Subcutaneous abdominal adipose tissue (tissue), 5 donors: ENCODE results near the gene ABLIM1.
A peak's percentile ranks its signal among the peaks of the same experiment; 100 is the strongest.

Experiments
- H3K27ac ChIP-seq: one replicate; pipeline ENCODE4 v1.7.0; 2013; ENCODE audit warnings: low read depth, mild to moderate bottlenecking, inconsistent platforms, low read length, moderate library complexity
- H3K27me3 ChIP-seq, 5 donors: one replicate each; pipeline ENCODE4 v1.7.0; 2013; ENCODE audit warnings: low read length in 5 of 5, inconsistent platforms in 1 of 5; ENCODE audit not compliant: control insufficient read depth in 5 of 5, insufficient read depth in 4 of 5
- H3K36me3 ChIP-seq, 5 donors: one replicate each; pipeline ENCODE4 v1.7.0; 2013; ENCODE audit warnings: low read length in 5 of 5; ENCODE audit not compliant: control insufficient read depth in 5 of 5, insufficient read depth in 5 of 5
- H3K4me1 ChIP-seq, 5 donors: one replicate each; pipeline ENCODE4 v1.7.0; 2013; ENCODE audit warnings: low read length in 5 of 5, mild to moderate bottlenecking in 3 of 5, moderate library complexity in 1 of 5; ENCODE audit not compliant: control insufficient read depth in 5 of 5, insufficient read depth in 5 of 5
- H3K4me3 ChIP-seq, 5 donors: one replicate each; pipeline ENCODE4 v1.7.0; 2013; ENCODE audit warnings: low read length in 5 of 5, low read depth in 1 of 5
- H3K9ac ChIP-seq, 5 donors: one replicate each; pipeline ENCODE4 v1.7.0; 2013; ENCODE audit warnings: low read length in 5 of 5, mild to moderate bottlenecking in 4 of 5, moderate library complexity in 3 of 5
- H3K9me3 ChIP-seq, 5 donors: one replicate each; pipeline ENCODE4 v1.7.0; 2013; ENCODE audit warnings: low read length in 5 of 5; ENCODE audit not compliant: control insufficient read depth in 5 of 5
- donor health status: healthy.
- donor health status: healthy.
- donor health status: healthy.
- donor health status: healthy.
- donor health status: healthy.

ABLIM1 gene

GRCh38 chr10:114691442-114691941 lies 33.4 kb upstream of the ABLIM1 start:
- Histone ChIP-seq H3K9me3 (no peaks in the 10 kb centered on the region), H3K27ac (no peak overlapping the region), H3K4me1 (peaks cover 2 to 26% (median 21%) of the 10 kb centered on the region in 5 donors), H3K9ac (no peak overlapping the region), H3K4me3 (no peak overlapping the region), H3K36me3 (no peaks in the 10 kb centered on the region), H3K27me3 (no peaks in the 10 kb centered on the region)

DNA sequence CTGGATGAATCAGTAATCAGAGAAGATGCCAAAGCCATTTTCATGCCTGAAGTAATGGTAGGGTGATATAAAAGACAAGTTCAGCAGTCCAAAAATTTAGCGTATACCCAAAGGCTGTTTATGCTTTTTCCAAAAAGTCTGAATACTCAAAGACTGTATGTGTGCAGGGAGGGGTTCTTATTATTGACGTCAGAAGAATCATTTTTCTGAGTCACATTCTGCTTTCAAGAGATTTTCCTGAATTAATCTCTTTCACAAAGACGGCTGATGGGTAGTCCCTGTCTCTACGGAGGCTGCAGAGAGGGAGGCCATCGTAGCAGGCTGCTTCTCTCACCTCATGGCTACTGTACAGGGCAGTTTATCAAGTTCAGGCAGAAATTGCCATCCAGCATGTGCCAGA lies 30.7 kb upstream of the ABLIM1 start:
- no peak overlapping the region for H3K4me3 ChIP-seq
- no peaks in the 10 kb centered on the region for H3K36me3 ChIP-seq
- peaks cover 2 to 39% (median 37%) of the 10 kb centered on the region in 5 donors for H3K4me1 ChIP-seq
- no peaks in the 10 kb centered on the region for H3K9me3 ChIP-seq
- no peak overlapping the region for H3K9ac ChIP-seq
- H3K27ac ChIP-seq = no peak overlapping the region
- no peaks in the 10 kb centered on the region for H3K27me3 ChIP-seq

GRCh38 chr10:114687459-114687858 lies 29.4 kb upstream of the ABLIM1 start:
- H3K27ac ChIP-seq = peak overlapping the region; percentile 18
- H3K9me3 ChIP-seq = no peaks in the 10 kb centered on the region
- H3K4me3 ChIP-seq = no peak overlapping the region
- H3K36me3 ChIP-seq = no peaks in the 10 kb centered on the region
- no peak overlapping the region for H3K9ac ChIP-seq
- no peaks in the 10 kb centered on the region for H3K27me3 ChIP-seq
- H3K4me1 ChIP-seq = peaks cover 2 to 48% (median 41%) of the 10 kb centered on the region in 5 donors

- Histone ChIP-seq H3K4me3 (no peak overlapping the region), H3K36me3 (no peaks in the 10 kb centered on the region), H3K27me3 (no peaks in the 10 kb centered on the region), H3K27ac (peak overlapping the region; percentile 71), H3K9ac (no peak overlapping the region), H3K9me3 (no peaks in the 10 kb centered on the region), H3K4me1 (peaks cover 2 to 50% (median 42%) of the 10 kb centered on the region in 5 donors)
Measured at GRCh38 chr10:114686013-114686412, 27.9 kb upstream of the ABLIM1 start.

DNA sequence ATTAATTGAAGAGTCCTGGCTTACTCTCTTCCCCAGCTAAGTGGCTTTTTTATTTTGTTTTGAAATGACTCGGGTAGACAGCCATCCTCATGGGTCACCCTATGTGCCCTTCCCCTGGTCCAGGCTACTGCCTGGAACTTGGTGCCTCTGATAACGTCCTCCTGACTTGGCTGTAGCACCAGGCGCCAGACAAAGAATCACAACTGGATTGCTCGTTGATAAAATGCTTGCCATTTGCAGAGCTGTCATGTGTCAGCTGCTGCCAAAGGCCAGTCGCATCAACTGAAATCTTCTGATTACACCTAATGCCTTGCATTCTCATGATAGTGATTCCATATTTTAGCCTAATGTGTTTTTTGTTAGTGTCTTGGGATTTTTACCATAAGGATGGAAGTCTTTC lies 27.4 kb upstream of the ABLIM1 start:
- H3K9ac ChIP-seq = peak overlapping the region in 2 of 5 donors; percentile 33 to 38
- peak overlapping the region; percentile 71 for H3K27ac ChIP-seq
- H3K27me3 ChIP-seq = no peaks in the 10 kb centered on the region
- no peaks in the 10 kb centered on the region for H3K36me3 ChIP-seq
- H3K4me3 ChIP-seq = peak overlapping the region in 1 of 5 donors; percentile 68
- peaks cover 4 to 56% (median 46%) of the 10 kb centered on the region in 5 donors for H3K4me1 ChIP-seq
- H3K9me3 ChIP-seq = no peaks in the 10 kb centered on the region

- H3K4me1 ChIP-seq = peaks cover 5 to 60% (median 48%) of the 10 kb centered on the region in 5 donors
- peak overlapping the region; percentile 71 for H3K27ac ChIP-seq
- peak overlapping the region in 4 of 5 donors; percentile 53 to 68 (median 66) for H3K4me3 ChIP-seq
- peak overlapping the region in 3 of 5 donors; percentile 30 to 73 (median 38) for H3K9ac ChIP-seq
- H3K9me3 ChIP-seq = no peaks in the 10 kb centered on the region
- no peaks in the 10 kb centered on the region for H3K36me3 ChIP-seq
- H3K27me3 ChIP-seq = no peaks in the 10 kb centered on the region
Measured at GRCh38 chr10:114684822-114685209, 26.7 kb upstream of the ABLIM1 start.

DNA sequence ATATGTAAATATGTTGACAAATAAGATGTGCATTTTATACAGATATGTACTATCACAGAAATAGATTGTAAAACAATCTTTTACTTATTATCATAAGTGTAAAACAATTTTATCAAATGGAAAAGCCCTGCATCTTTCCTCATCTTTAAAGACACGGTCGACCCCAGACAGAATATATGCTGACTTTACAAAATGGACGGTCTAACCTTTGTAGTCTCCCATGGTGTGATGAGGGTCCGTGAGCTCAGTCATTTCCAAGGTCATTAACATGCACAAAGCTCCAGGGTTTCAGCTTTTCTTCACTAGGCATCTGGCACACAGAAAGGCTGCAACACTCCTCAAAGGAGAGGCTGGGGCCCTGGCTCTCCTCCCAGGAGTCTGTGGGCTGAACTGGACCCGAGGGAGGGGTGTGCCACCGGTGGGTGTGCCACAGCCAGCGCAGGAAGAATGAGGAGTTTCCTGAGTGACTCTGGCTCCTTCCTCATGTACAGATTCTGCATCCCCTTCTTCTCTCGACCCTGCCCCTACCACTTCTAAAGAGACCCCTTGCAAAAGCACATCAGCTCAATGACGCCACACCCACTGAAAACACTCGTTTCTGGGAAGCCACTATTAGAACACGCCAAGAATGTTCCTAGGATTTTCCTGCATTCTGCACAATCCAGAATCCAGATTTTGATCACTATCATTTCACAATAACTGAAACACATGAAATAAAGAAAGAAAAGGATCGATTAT lies 26.2 kb upstream of the ABLIM1 start:
- no peaks in the 10 kb centered on the region for H3K36me3 ChIP-seq
- H3K27ac ChIP-seq = peak overlapping the region; percentile 71
- no peaks in the 10 kb centered on the region for H3K27me3 ChIP-seq
- no peaks in the 10 kb centered on the region for H3K9me3 ChIP-seq
- H3K4me1 ChIP-seq = peaks cover 5 to 63% (median 49%) of the 10 kb centered on the region in 5 donors
- peak overlapping the region in 4 of 5 donors; percentile 30 to 73 (median 60) for H3K9ac ChIP-seq
- peak overlapping the region; percentile 19 to 68 (median 63) for H3K4me3 ChIP-seq

GRCh38 chr10:114683593-114683992 lies 25.5 kb upstream of the ABLIM1 start:
- H3K9me3 ChIP-seq = no peaks in the 10 kb centered on the region
- peaks cover 5 to 66% (median 55%) of the 10 kb centered on the region in 5 donors for H3K4me1 ChIP-seq
- peak overlapping the region; percentile 3 to 68 (median 63) for H3K4me3 ChIP-seq
- no peaks in the 10 kb centered on the region for H3K27me3 ChIP-seq
- peak overlapping the region in 4 of 5 donors; percentile 20 to 73 (median 60) for H3K9ac ChIP-seq
- H3K27ac ChIP-seq = peak overlapping the region; percentile 71
- no peaks in the 10 kb centered on the region for H3K36me3 ChIP-seq

- Histone ChIP-seq H3K27ac (peak overlapping the region; percentile 71), H3K27me3 (no peaks in the 10 kb centered on the region), H3K36me3 (no peaks in the 10 kb centered on the region), H3K9me3 (no peaks in the 10 kb centered on the region), H3K9ac (peak overlapping the region in 4 of 5 donors; percentile 52 to 73 (median 70)), H3K4me3 (peak overlapping the region; percentile 3 to 68 (median 63)), H3K4me1 (peaks cover 5 to 69% (median 56%) of the 10 kb centered on the region in 5 donors)
Measured at GRCh38 chr10:114683162-114683561, 25.1 kb upstream of the ABLIM1 start.

DNA sequence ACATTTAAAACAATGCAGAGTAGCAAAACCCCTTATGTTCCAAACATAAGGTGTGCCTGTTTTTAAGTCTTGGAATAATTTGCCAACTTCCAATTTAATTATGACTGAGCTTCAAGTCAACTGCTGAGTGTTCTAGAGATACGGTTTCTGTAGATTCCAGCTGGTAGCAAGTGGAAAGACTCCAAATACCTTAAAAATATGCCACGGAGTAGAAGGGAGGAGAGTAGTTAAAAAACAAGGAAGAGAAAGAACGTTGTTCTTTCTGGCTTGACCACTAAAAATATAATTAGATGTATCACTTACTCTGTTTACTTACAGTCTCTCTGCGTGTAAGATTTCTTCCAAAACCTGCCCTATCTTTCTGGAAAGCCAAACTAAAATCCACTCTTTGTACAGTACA lies 24.5 kb upstream of the ABLIM1 start:
- Histone ChIP-seq H3K9ac (peak overlapping the region in 4 of 5 donors; percentile 6 to 73 (median 52)), H3K4me1 (peaks cover 5 to 65% (median 50%) of the 10 kb centered on the region in 5 donors), H3K36me3 (no peaks in the 10 kb centered on the region), H3K27me3 (no peaks in the 10 kb centered on the region), H3K4me3 (peak overlapping the region in 3 of 5 donors; percentile 63 to 68 (median 68)), H3K9me3 (no peaks in the 10 kb centered on the region), H3K27ac (peak overlapping the region; percentile 71)
